Uterus (tissue), 4 donors: ENCODE results near the gene TMEM209. TPM values are rescaled to one million over a fixed set of nuclear protein-coding genes. Genes with fewer than 3 reads are reported as not detected.

Source experiments
- DNase-seq, 2 donors: peaks; one replicate each; pipeline ENCODE4 v3.0.0-alpha.2; 2019 to 2020
- H3K27ac ChIP-seq, 2 donors: fragments of 200-600 bp; sonication (generic); 1 replicate in 1 of 2; 2 replicates in 1 of 2; pipeline ENCODE4 v1.5.1; 2016 to 2018
- H3K27me3 ChIP-seq, 2 donors: fragments of 200-600 bp; sonication (generic); one replicate each; pipeline ENCODE4 v1.5.1; 2018 to 2019; ENCODE audit warnings: control low read depth in 1 of 2
- H3K36me3 ChIP-seq, 2 donors: fragments of 200-600 bp; sonication (generic); one replicate each; pipeline ENCODE4 v1.5.1; 2019; ENCODE audit warnings: control low read depth in 1 of 2
- H3K4me1 ChIP-seq, 2 donors: fragments of 200-600 bp; sonication (generic); one replicate each; pipeline ENCODE4 v1.5.1; 2018 to 2019; ENCODE audit warnings: control low read depth in 1 of 2
- H3K4me3 ChIP-seq, 2 donors: fragments of 200-600 bp; sonication (generic); 1 replicate in 1 of 2; 2 replicates in 1 of 2; pipeline ENCODE4 v1.5.1; 2018 to 2019; ENCODE audit warnings: mild to moderate bottlenecking in 1 of 2
- H3K9me3 ChIP-seq, 2 donors: fragments of 200-600 bp; sonication (generic); one replicate each; pipeline ENCODE4 v1.5.1; 2019; ENCODE audit warnings: control low read depth in 1 of 2
- POLR2A ChIP-seq, 2 donors: fragments of 450-650 bp; IDR thresholded peaks; one replicate each; pipeline ENCODE4 v1.6.1; 2016; ENCODE audit warnings: antibody characterized with exemption in 2 of 2, mild to moderate bottlenecking in 1 of 2, moderate library complexity in 1 of 2
- intact Hi-C: fragments of 100-400 bp; cut with DNase I; formaldehyde crosslinking; loops from one replicate; pipeline ENCODE4 v1.15.1; 2023; ENCODE audit warnings: low total_unique reads
- total RNA-seq, 4 donors: library from RNA; depleted of rRNA in 3 of 4; stranded (reverse); fragments of >200 nt in 3 of 4; gene quantifications; one replicate each; pipeline versions ENCODE4 v1.1.0 to v1.2.4, GENCODE V29; 2014 to 2023
- TF ChIP-seq, protein P1 (sequence below), 4 experiments: fragments of 200-600 bp in 2 of 4; fragments of 450-650 bp in 2 of 4; sonication (generic) in 2 of 4; IDR thresholded peaks; one replicate each; pipeline ENCODE4 v1.5.1; 2016 to 2019; ENCODE audit warnings: antibody characterized with exemption in 4 of 4, mild to moderate bottlenecking in 2 of 4, moderate library complexity in 1 of 4
- donor health status: DM: yes; HTN: yes; CAD: no.

The TMEM209 gene
- total RNA-seq, 4 donors from 2014 or later, result 7.4 to 22.6 (median 19.4) TPM

DNA sequence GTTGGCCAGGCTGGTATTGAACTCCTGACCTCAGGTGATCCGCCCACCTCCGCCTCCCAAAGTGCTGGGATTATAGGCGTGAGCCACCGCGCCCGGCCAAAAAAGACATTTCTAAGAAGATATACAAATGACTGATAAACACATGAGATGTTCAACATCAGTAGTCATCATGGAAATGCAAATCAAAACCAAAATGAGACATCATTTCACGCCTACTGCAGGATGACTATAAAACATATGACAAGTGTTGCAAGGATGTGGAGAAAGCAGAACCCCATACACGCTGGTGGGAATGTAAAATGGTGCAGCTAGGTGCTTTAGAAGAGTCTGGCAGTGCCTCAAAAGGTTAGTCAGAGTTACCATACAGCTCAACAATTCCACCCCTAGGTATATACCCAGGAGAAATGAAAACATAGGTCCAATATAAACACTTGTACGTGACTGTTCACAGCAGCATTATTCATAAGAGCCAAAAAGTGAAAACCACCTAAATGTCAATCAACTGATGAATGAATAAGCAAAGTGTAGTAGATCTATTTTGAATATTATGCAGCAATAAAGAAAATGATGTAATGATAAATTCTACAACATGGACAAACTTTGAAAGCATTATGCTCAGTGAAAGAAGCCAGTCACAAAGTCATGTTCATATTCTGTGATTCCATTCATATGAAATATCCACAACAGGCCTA, 24.5 kb downstream of the TMEM209 start:
- no peak overlapping the region for H3K27ac ChIP-seq
- H3K27me3 ChIP-seq, result no peaks in the 10 kb centered on the region
- H3K4me1 ChIP-seq, result no peaks in the 10 kb centered on the region
- intact Hi-C loops, result no loop called here
- no peaks in the 10 kb centered on the region for H3K9me3 ChIP-seq
- H3K36me3 ChIP-seq, result no peaks in the 10 kb centered on the region
- H3K4me3 ChIP-seq, result no peak overlapping the region
- no peak for DNase-seq
- no peak for TF ChIP-seq POLR2A (IDR thresholded peaks at IDR 0.05)
- TF ChIP-seq, protein P1, sequence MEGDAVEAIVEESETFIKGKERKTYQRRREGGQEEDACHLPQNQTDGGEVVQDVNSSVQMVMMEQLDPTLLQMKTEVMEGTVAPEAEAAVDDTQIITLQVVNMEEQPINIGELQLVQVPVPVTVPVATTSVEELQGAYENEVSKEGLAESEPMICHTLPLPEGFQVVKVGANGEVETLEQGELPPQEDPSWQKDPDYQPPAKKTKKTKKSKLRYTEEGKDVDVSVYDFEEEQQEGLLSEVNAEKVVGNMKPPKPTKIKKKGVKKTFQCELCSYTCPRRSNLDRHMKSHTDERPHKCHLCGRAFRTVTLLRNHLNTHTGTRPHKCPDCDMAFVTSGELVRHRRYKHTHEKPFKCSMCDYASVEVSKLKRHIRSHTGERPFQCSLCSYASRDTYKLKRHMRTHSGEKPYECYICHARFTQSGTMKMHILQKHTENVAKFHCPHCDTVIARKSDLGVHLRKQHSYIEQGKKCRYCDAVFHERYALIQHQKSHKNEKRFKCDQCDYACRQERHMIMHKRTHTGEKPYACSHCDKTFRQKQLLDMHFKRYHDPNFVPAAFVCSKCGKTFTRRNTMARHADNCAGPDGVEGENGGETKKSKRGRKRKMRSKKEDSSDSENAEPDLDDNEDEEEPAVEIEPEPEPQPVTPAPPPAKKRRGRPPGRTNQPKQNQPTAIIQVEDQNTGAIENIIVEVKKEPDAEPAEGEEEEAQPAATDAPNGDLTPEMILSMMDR (IDR thresholded peaks at IDR 0.05), result no peak

DNA sequence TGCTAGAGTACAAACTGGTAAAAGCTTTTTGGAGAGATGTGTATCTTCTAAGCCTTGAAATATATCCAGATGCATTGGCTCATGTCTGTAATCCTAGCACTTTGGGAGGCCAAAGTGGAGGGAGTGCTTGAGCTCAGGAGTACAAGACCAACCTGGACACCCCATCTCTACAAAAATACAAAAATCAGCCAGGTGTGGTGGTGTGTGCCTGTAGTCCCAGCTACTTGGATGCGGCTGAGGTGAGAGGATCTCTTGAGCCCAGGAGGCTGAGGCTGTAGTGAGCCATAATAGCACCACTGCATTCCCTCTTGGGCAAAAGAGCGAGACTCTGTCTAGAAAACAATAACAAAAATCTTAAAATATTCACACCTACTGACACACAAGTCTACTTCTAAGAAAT, 25.6 kb downstream of the TMEM209 start:
- no peak for DNase-seq
- H3K27ac ChIP-seq, result no peak overlapping the region
- TF ChIP-seq, protein P1 (IDR thresholded peaks at IDR 0.05), result no peak
- TF ChIP-seq POLR2A (IDR thresholded peaks at IDR 0.05), result no peak
- intact Hi-C loops, result no loop called here
- H3K27me3 ChIP-seq, result no peaks in the 10 kb centered on the region
- H3K9me3 ChIP-seq, result no peaks in the 10 kb centered on the region
- no peaks in the 10 kb centered on the region for H3K4me1 ChIP-seq
- no peak overlapping the region for H3K4me3 ChIP-seq
- no peaks in the 10 kb centered on the region for H3K36me3 ChIP-seq

- no peak for TF ChIP-seq POLR2A (IDR thresholded peaks at IDR 0.05)
- TF ChIP-seq, protein P1 (IDR thresholded peaks at IDR 0.05), result no peak
- Histone ChIP-seq H3K4me1 (no peaks in the 10 kb centered on the region), H3K27me3 (no peaks in the 10 kb centered on the region), H3K36me3 (no peaks in the 10 kb centered on the region), H3K27ac (no peak overlapping the region), H3K4me3 (no peak overlapping the region), H3K9me3 (no peaks in the 10 kb centered on the region)
- intact Hi-C loops, result no loop called here
- DNase-seq, result no peak
These were observed 27.0 kb downstream of the TMEM209 start for GRCh38 chr7:130178251-130178650.

DNA sequence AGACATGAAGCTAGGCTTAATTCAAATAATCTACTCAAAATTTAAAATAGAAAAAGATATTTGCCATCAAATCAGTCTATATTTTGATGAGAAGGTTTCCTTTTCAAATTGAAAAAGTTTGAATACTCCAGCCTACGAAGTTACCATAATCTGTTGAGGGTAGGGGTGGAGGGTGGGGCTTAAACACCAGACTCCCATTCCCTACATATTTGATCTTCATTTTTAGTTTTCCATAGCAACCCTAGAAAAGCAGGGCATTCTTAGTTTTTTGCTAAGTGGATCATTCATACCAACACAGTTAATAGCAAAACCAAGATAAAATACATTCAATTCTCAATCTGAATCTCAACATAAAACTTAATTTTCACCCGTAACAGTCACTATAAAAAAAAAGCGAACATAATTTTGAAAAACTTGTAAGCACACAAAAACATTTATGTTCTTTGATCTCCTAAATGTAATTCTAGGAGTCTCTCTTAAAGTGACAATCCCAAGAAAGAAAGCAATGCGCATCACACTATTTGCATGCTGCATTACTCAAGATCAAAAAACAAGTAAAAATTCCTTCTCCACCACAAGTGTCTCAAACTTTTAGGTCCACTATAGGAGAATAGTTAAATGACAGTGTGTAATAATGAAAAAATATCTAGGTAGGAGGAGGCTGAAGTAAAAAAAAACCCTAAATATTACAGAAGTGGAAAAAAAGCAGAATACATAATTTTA, 30.8 kb downstream of the TMEM209 start:
- no peaks in the 10 kb centered on the region for H3K9me3 ChIP-seq
- DNase-seq, result no peak
- H3K27me3 ChIP-seq, result no peaks in the 10 kb centered on the region
- H3K4me3 ChIP-seq, result no peak overlapping the region
- intact Hi-C loops, result no loop called here
- H3K36me3 ChIP-seq, result no peaks in the 10 kb centered on the region
- no peak overlapping the region for H3K27ac ChIP-seq
- TF ChIP-seq POLR2A (IDR thresholded peaks at IDR 0.05), result no peak
- TF ChIP-seq, protein P1 (IDR thresholded peaks at IDR 0.05), result no peak
- H3K4me1 ChIP-seq, result no peaks in the 10 kb centered on the region

GRCh38 chr7:130162196-130162595, 43.0 kb downstream of the TMEM209 start:
- TF ChIP-seq, protein P1 (IDR thresholded peaks at IDR 0.05), result no peak
- TF ChIP-seq POLR2A (IDR thresholded peaks at IDR 0.05), result no peak
- H3K9me3 ChIP-seq, result no peaks in the 10 kb centered on the region
- DNase-seq, result no peak
- H3K4me1 ChIP-seq, result no peaks in the 10 kb centered on the region
- intact Hi-C loops, result no loop called here
- H3K4me3 ChIP-seq, result no peak overlapping the region
- H3K27ac ChIP-seq, result no peak overlapping the region
- no peaks in the 10 kb centered on the region for H3K36me3 ChIP-seq
- no peaks in the 10 kb centered on the region for H3K27me3 ChIP-seq
